K562 (cell line): ENCODE results near the gene GAL. TPM values are rescaled to one million over a fixed set of nuclear protein-coding genes. Genes with fewer than 3 reads are reported as not detected.

Experiments used
- ATAC-seq: fragments of 200-7000 bp; cut with Tn5 transposase; 3 replicates; pipeline ENCODE4 v1.9.1; 2020; ENCODE audit warnings: moderate library complexity
- BruUV-seq: library from RNA; stranded (reverse); fragments of 400-500 nt; replicated peaks from 2 replicates; lab custom pipeline; 2021; lab: Mats Ljungman, UMichigan
- CTCF ChIA-PET: fragments of 300-600 bp; formaldehyde crosslinking; extraction: SDS; loops from one replicate; lab custom pipeline; 2021; ENCODE audit warnings: low intra/inter-chr PET ratio; lab: Yijun Ruan, JAX
- POLR2A ChIA-PET: fragments of 300-600, 350-650 bp; sonication (Branson Sonifier 250); formaldehyde crosslinking; extraction: SDS; loops from one replicate; lab custom pipeline; 2021; ENCODE audit warnings: antibody characterized with exemption, inconsistent platforms; lab: Yijun Ruan, JAX
- DNase-seq, 4 experiments: peaks; one replicate each; pipeline versions ENCODE4 v3.0.0 to v3.0.0-alpha.2; 2011 to 2018; ENCODE audit warnings: low spot score in 3 of 4, mixed read lengths in 3 of 4; ENCODE audit errors: extremely low read depth in 1 of 4
- FAIRE-seq: peaks from 2 replicates; lab custom pipeline; 2011; peaks lifted over from hg19 to GRCh38; lab: Jason Lieb, UNC
- H2AFZ ChIP-seq: 2 replicates; pipeline ENCODE4 v1.6.0; 2011; ENCODE audit warnings: low read depth, low read length, control low read depth, inconsistent platforms
- H3K27ac ChIP-seq: fragments of 200-600 bp; 3 replicates; pipeline ENCODE4 v1.8.0; 2011; ENCODE audit warnings: low read depth, mild to moderate bottlenecking, control low read depth, inconsistent platforms, low read length, moderate library complexity, mixed read lengths; ENCODE audit errors: extremely low read depth
- H3K27me3 ChIP-seq, 2 experiments: fragments of 300-600 bp in 1 of 2; 2 replicates in 1 of 2; 3 replicates in 1 of 2; pipeline versions ENCODE4 v1.6.0 to v1.8.0; 2011; ENCODE audit warnings: inconsistent platforms in 2 of 2, low read length in 2 of 2, mild to moderate bottlenecking in 1 of 2, mixed read lengths in 1 of 2, moderate library complexity in 1 of 2; ENCODE audit not compliant: control insufficient read depth in 2 of 2, insufficient read depth in 2 of 2
- H3K36me3 ChIP-seq: fragments of 300-600 bp; 3 replicates; pipeline ENCODE4 v1.8.0; 2011; ENCODE audit warnings: mild to moderate bottlenecking, low read length, inconsistent platforms; ENCODE audit not compliant: control insufficient read depth, insufficient read depth
- H3K4me1 ChIP-seq, 2 experiments: fragments of 200-600 bp in 1 of 2; replicated peaks in 1 of 2; 2 replicates in 1 of 2; 3 replicates in 1 of 2; pipeline versions ENCODE4 v1.5.1 to v1.8.0; 2011; ENCODE audit warnings: inconsistent platforms in 2 of 2, low read length in 2 of 2, mild to moderate bottlenecking in 1 of 2, mixed read lengths in 1 of 2, moderate library complexity in 1 of 2; ENCODE audit not compliant: control insufficient read depth in 2 of 2, insufficient read depth in 2 of 2
- H3K4me2 ChIP-seq: 2 replicates; pipeline ENCODE4 v1.6.1; 2011; ENCODE audit warnings: low read length, control low read depth, inconsistent platforms, mixed read lengths; ENCODE audit not compliant: insufficient read depth
- H3K4me3 ChIP-seq: fragments of 200-600 bp; sonication (generic), shearing (Covaris generic); 2 replicates; pipeline ENCODE4 v1.5.1; 2016; ENCODE audit warnings: control low read depth, inconsistent platforms
- H3K79me2 ChIP-seq: fragments of 200-600 bp; 3 replicates; pipeline ENCODE4 v1.8.0; 2011; ENCODE audit warnings: low read length, inconsistent platforms; ENCODE audit not compliant: control insufficient read depth, insufficient read depth
- H3K9ac ChIP-seq, 2 experiments: 2 replicates each; pipeline versions ENCODE4 v1.6.0 to v1.6.1; 2011; ENCODE audit warnings: low read depth in 2 of 2, low read length in 2 of 2, control low read depth in 1 of 2, inconsistent platforms in 1 of 2, mild to moderate bottlenecking in 1 of 2, mixed read lengths in 1 of 2; ENCODE audit not compliant: insufficient read depth in 1 of 2
- H3K9me1 ChIP-seq: one replicate; pipeline ENCODE4 v1.6.0; 2011; ENCODE audit warnings: inconsistent platforms, mild to moderate bottlenecking, low read length, moderate library complexity; ENCODE audit not compliant: control insufficient read depth, insufficient read depth
- H3K9me3 ChIP-seq: replicated peaks from 2 replicates; pipeline ENCODE4 v1.5.1; 2011; ENCODE audit warnings: low read depth, low read length, inconsistent platforms; ENCODE audit not compliant: control insufficient read depth, insufficient read depth
- H4K20me1 ChIP-seq: replicated peaks from 2 replicates; pipeline ENCODE4 v1.6.1; 2011; ENCODE audit warnings: low read length, inconsistent platforms, mixed read lengths; ENCODE audit not compliant: control insufficient read depth, insufficient read depth
- ZNF436 ChIP-seq: fragments of 250-450, 450-650 bp; sonication (Bioruptor Pico); formaldehyde crosslinking; IDR thresholded peaks from 2 replicates; pipeline ENCODE4 v1.7.0; 2020; ENCODE audit warnings: mild to moderate bottlenecking
- WGBS: fragments of 100-300 bp; shearing (Covaris generic); methylation state at CpG from one replicate; pipeline ENCODE4 v1.1.6; 2016; ENCODE audit warnings: low coverage, mixed read lengths; ENCODE audit not compliant: insufficient coverage; ENCODE audit errors: missing lambda C conversion rate; 5-methylcytosine and 5-hydroxymethylcytosine counted together
- in situ Hi-C: fragments of 300-500 bp; cut with MboI; formaldehyde crosslinking; loops from 4 replicates; pipeline ENCODE4 v1.15.0; 2018; ENCODE audit warnings: inconsistent platforms, mixed read lengths
- intact Hi-C: fragments of 100-400 bp; cut with micrococcal nuclease; formaldehyde crosslinking; loops from 2 replicates; pipeline ENCODE4 v1.14.2; 2022
- polyA plus RNA-seq, 8 experiments: library from polyadenylated mRNA; depleted of rRNA in 4 of 8; stranded (reverse) in 5 of 8; unstranded in 3 of 8; fragments of >200 nt; fragmentation: Nextera tagmentation in 2 of 8; fragmentation: Illumina TruSeq in 1 of 8; extraction: Ambion mirVana in 2 of 8; extraction: Trizol in 1 of 8; gene quantifications; 2 replicates each; pipeline versions ENCODE4 v1.2.1 to v1.2.3, GENCODE V29; 2011 to 2014; ENCODE audit warnings: inconsistent platforms in 1 of 8, missing spikeins in 1 of 8
- total RNA-seq, 7 experiments: library from RNA; depleted of rRNA in 6 of 7; stranded (reverse); fragments of >200 nt in 6 of 7; fragmentation: Illumina TruSeq in 2 of 7; extraction: Trizol in 2 of 7; gene quantifications; 2 replicates each; pipeline versions ENCODE4 v1.2.1 to v1.2.3, GENCODE V29; 2011 to 2021; ENCODE audit warnings: low replicate concordance in 1 of 7
- TF ChIP-seq, protein P1 (sequence below): sonication (generic); formaldehyde crosslinking; IDR thresholded peaks from 2 replicates; pipeline ENCODE4 v1.8.0; 2022; ENCODE audit warnings: mild to moderate bottlenecking, missing genetic modification reagents
- TF ChIP-seq, protein P2 (sequence below), 2 experiments: fragments of 450-650 bp in 1 of 2; sonication (generic) in 1 of 2; formaldehyde crosslinking; conservative IDR thresholded peaks; 2 replicates each; pipeline versions ENCODE4 v1.4.0 to v1.8.1; 2020 to 2022; ENCODE audit warnings: mild to moderate bottlenecking in 1 of 2, missing genetic modification reagents in 1 of 2
- TF ChIP-seq, protein P3 (sequence below): fragments of 200-600 bp; sonication (generic); IDR thresholded peaks from one replicate; pipeline ENCODE4 v1.6.1; 2012; ENCODE audit warnings: mild to moderate bottlenecking, low read depth, low read length, inconsistent platforms

The GAL gene
- total and polyA plus RNA-seq, 9 of the 15 experiments (the other 6 are each of a cell fraction or from before 2014, with no cell fraction given): 10.6 to 119 (median 36.3) TPM

DNA sequence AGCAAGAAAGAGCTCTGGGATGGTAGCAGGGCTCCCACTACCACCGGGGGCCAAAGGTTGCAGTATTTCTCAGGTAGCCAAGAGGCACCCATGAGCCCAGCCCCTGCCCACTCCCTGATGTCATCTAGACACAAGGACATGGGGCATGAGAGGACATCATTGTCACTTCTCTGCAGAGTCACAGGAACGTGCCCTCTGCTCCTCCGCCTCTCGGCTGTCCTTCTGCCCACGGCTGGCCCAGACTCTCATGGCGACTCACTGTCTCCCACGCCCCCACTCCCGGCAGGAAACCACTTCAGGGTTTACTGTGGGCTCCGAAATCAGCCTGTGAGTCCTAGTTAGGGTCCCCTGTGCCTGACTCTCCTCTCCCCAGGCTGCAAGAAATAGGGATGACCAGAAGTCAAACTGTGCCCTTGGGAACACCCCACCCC lies 1.8 kb upstream of the GAL start:
- Histone ChIP-seq H3K9ac (0 out of 4 replicates have a peak overlapping the region, but pooled peaks of 1 of the 2 experiments have one; percentile 5), H2AFZ (0 out of 2 replicates have a peak overlapping the region, but pooled peaks have one; percentile 95), H3K27ac (no peak overlapping the region), H3K9me1 (no peaks in the 10 kb centered on the region), H3K79me2 (peaks cover 10% of the 10 kb centered on the region), H3K36me3 (peaks cover 22% of the 10 kb centered on the region; the same call in 2 of the 3 replicates), H3K4me1 (peaks cover 4 to 39% of the 10 kb centered on the region in 2 experiments; a peak in 3 of 5 replicates), H3K4me3 (no peak overlapping the region), H3K4me2 (no peak overlapping the region), H3K9me3 (no peaks in the 10 kb centered on the region), H4K20me1 (no peaks in the 10 kb centered on the region; the same call in 1 of the 2 replicates), H3K27me3 (no peaks in the 10 kb centered on the region)
- ATAC-seq (no peak), DNase-seq (no peak), FAIRE-seq (no peak)
- ChIA-PET CTCF (no interaction called here), POLR2A (interaction anchor here (0.8 to 1.0 kb wide), 2 partner anchors 8 to 126 kb away, joined by 3 read pairs; no protein-coding TSS in a partner anchor)
- no TSS peak for BruUV-seq
- 28% methylated on average over 9 of the region's 9 CpGs for WGBS
- in situ Hi-C loops: loop anchor here (25.0 kb wide), 1 partner anchor 1145 kb away; no protein-coding TSS in a partner anchor
- intact Hi-C loops: no loop called here
- no peak for TF ChIP-seq ZNF436 (CRISPR knock-in tag)
- TF ChIP-seq, protein P1, sequence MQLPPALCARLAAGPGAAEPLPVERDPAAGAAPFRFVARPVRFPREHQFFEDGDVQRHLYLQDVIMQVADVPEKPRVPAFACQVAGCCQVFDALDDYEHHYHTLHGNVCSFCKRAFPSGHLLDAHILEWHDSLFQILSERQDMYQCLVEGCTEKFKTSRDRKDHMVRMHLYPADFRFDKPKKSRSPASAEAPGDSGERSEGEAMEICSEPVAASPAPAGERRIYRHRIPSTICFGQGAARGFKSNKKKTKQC: no peak
- TF ChIP-seq, protein P2, sequence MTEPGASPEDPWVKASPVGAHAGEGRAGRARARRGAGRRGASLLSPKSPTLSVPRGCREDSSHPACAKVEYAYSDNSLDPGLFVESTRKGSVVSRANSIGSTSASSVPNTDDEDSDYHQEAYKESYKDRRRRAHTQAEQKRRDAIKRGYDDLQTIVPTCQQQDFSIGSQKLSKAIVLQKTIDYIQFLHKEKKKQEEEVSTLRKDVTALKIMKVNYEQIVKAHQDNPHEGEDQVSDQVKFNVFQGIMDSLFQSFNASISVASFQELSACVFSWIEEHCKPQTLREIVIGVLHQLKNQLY (CRISPR knock-in tag; conservative IDR thresholded peaks at IDR 0.05): no peak
- TF ChIP-seq, protein P3, sequence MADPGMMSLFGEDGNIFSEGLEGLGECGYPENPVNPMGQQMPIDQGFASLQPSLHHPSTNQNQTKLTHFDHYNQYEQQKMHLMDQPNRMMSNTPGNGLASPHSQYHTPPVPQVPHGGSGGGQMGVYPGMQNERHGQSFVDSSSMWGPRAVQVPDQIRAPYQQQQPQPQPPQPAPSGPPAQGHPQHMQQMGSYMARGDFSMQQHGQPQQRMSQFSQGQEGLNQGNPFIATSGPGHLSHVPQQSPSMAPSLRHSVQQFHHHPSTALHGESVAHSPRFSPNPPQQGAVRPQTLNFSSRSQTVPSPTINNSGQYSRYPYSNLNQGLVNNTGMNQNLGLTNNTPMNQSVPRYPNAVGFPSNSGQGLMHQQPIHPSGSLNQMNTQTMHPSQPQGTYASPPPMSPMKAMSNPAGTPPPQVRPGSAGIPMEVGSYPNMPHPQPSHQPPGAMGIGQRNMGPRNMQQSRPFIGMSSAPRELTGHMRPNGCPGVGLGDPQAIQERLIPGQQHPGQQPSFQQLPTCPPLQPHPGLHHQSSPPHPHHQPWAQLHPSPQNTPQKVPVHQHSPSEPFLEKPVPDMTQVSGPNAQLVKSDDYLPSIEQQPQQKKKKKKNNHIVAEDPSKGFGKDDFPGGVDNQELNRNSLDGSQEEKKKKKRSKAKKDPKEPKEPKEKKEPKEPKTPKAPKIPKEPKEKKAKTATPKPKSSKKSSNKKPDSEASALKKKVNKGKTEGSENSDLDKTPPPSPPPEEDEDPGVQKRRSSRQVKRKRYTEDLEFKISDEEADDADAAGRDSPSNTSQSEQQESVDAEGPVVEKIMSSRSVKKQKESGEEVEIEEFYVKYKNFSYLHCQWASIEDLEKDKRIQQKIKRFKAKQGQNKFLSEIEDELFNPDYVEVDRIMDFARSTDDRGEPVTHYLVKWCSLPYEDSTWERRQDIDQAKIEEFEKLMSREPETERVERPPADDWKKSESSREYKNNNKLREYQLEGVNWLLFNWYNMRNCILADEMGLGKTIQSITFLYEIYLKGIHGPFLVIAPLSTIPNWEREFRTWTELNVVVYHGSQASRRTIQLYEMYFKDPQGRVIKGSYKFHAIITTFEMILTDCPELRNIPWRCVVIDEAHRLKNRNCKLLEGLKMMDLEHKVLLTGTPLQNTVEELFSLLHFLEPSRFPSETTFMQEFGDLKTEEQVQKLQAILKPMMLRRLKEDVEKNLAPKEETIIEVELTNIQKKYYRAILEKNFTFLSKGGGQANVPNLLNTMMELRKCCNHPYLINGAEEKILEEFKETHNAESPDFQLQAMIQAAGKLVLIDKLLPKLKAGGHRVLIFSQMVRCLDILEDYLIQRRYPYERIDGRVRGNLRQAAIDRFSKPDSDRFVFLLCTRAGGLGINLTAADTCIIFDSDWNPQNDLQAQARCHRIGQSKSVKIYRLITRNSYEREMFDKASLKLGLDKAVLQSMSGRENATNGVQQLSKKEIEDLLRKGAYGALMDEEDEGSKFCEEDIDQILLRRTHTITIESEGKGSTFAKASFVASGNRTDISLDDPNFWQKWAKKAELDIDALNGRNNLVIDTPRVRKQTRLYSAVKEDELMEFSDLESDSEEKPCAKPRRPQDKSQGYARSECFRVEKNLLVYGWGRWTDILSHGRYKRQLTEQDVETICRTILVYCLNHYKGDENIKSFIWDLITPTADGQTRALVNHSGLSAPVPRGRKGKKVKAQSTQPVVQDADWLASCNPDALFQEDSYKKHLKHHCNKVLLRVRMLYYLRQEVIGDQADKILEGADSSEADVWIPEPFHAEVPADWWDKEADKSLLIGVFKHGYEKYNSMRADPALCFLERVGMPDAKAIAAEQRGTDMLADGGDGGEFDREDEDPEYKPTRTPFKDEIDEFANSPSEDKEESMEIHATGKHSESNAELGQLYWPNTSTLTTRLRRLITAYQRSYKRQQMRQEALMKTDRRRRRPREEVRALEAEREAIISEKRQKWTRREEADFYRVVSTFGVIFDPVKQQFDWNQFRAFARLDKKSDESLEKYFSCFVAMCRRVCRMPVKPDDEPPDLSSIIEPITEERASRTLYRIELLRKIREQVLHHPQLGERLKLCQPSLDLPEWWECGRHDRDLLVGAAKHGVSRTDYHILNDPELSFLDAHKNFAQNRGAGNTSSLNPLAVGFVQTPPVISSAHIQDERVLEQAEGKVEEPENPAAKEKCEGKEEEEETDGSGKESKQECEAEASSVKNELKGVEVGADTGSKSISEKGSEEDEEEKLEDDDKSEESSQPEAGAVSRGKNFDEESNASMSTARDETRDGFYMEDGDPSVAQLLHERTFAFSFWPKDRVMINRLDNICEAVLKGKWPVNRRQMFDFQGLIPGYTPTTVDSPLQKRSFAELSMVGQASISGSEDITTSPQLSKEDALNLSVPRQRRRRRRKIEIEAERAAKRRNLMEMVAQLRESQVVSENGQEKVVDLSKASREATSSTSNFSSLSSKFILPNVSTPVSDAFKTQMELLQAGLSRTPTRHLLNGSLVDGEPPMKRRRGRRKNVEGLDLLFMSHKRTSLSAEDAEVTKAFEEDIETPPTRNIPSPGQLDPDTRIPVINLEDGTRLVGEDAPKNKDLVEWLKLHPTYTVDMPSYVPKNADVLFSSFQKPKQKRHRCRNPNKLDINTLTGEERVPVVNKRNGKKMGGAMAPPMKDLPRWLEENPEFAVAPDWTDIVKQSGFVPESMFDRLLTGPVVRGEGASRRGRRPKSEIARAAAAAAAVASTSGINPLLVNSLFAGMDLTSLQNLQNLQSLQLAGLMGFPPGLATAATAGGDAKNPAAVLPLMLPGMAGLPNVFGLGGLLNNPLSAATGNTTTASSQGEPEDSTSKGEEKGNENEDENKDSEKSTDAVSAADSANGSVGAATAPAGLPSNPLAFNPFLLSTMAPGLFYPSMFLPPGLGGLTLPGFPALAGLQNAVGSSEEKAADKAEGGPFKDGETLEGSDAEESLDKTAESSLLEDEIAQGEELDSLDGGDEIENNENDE: no peak
